Inflammatory macrophage (primary cell): ENCODE data around the gene DPYD.

ENCODE experiments used
- DNase-seq, 2 donors: peaks; one replicate each; pipeline ENCODE4 v3.0.0-alpha.2; 2020 to 2022

The DPYD gene

GRCh38 chr1:97424209-97424608 lies 496.6 kb downstream of the DPYD start:
- no peak for DNase-seq

GRCh38 chr1:97423403-97423802 lies 497.4 kb downstream of the DPYD start:
- DNase-seq: no peak

GRCh38 chr1:97417661-97418060 lies 503.2 kb downstream of the DPYD start:
- DNase-seq: no peak

- no peak for DNase-seq
Measured at GRCh38 chr1:97414682-97415312, 506.0 kb downstream of the DPYD start.

- DNase-seq: no peak
Measured at GRCh38 chr1:97412737-97413136, 508.1 kb downstream of the DPYD start.

- DNase-seq: peak; percentile 11 to 68
Measured at GRCh38 chr1:97412166-97412565, 508.7 kb downstream of the DPYD start.

- DNase-seq: no peak
Measured at GRCh38 chr1:97396463-97396862, 524.4 kb downstream of the DPYD start.

- DNase-seq: no peak
Measured at GRCh38 chr1:97392701-97393100, 528.1 kb downstream of the DPYD start.

- DNase-seq: no peak
Measured at GRCh38 chr1:97385536-97386277, 535.1 kb downstream of the DPYD start.

GRCh38 chr1:97384294-97384968 lies 536.4 kb downstream of the DPYD start:
- DNase-seq: no peak

GRCh38 chr1:97383797-97384196 lies 537.0 kb downstream of the DPYD start:
- DNase-seq: no peak

GRCh38 chr1:97382206-97382605 lies 538.6 kb downstream of the DPYD start:
- no peak for DNase-seq

- DNase-seq: peak in 1 of 2 donors; percentile 8
Measured at GRCh38 chr1:97379387-97380075, 541.3 kb downstream of the DPYD start.

GRCh38 chr1:97378596-97378995 lies 542.2 kb downstream of the DPYD start:
- no peak for DNase-seq

GRCh38 chr1:97377432-97378034 lies 543.3 kb downstream of the DPYD start:
- no peak for DNase-seq

GRCh38 chr1:97373000-97373399 lies 547.8 kb downstream of the DPYD start:
- no peak for DNase-seq

GRCh38 chr1:97372531-97372930 lies 548.3 kb downstream of the DPYD start:
- no peak for DNase-seq

- no peak for DNase-seq
Measured at GRCh38 chr1:97368296-97368695, 552.5 kb downstream of the DPYD start.

GRCh38 chr1:97366984-97367383 lies 553.9 kb downstream of the DPYD start:
- DNase-seq: no peak

GRCh38 chr1:97365026-97365425 lies 555.8 kb downstream of the DPYD start:
- DNase-seq: no peak

- DNase-seq: no peak
Measured at GRCh38 chr1:97364086-97364485, 556.7 kb downstream of the DPYD start.

- no peak for DNase-seq
Measured at GRCh38 chr1:97356309-97356708, 564.5 kb downstream of the DPYD start.

- no peak for DNase-seq
Measured at GRCh38 chr1:97352936-97353382, 567.9 kb downstream of the DPYD start.
